ENCODE measurements around the gene RGS6. TPM values are rescaled to one million over a fixed set of nuclear protein-coding genes. Genes with fewer than 3 reads are reported as not detected.

Gene RGS6
- total RNA-seq, 2 experiments from 2014 or later: not detected

GRCh38 chr14:72347118-72347517 is 414.9 kb downstream of the RGS6 start:
- Mint-ChIP-seq H3K27ac (no peak overlapping the region), H3K36me3 (ENCODE audit: low read depth) (no peaks in the 10 kb centered on the region), H3K27me3 (peaks cover 12% of the 10 kb centered on the region), H3K4me3 (no peak overlapping the region), H3K4me1 (ENCODE audit: low read depth) (no peaks in the 10 kb centered on the region), H3K9me3 (no peaks in the 10 kb centered on the region)
- CTCF ChIA-PET: interaction anchor here (0.7 kb wide), 1 partner anchor 186 kb away, joined by 3 read pairs; no protein-coding TSS in a partner anchor
- intact Hi-C loops (cut with micrococcal nuclease): no loop called here
- DNase-seq (no peak), ATAC-seq (no peak)
- no peak for TF ChIP-seq CTCF (IDR thresholded peaks at IDR 0.05)
- POLR2A ChIA-PET: no interaction called here

- TF ChIP-seq CTCF (IDR thresholded peaks at IDR 0.05): no peak
- H3K36me3 Mint-ChIP-seq (ENCODE audit: low read depth): no peaks in the 10 kb centered on the region
- POLR2A ChIA-PET: no interaction called here
- no peaks in the 10 kb centered on the region for H3K4me1 Mint-ChIP-seq (ENCODE audit: low read depth)
- DNase-seq: no peak
- H3K9me3 Mint-ChIP-seq: no peaks in the 10 kb centered on the region
- CTCF ChIA-PET: no interaction called here
- ATAC-seq: no peak
- H3K27me3 Mint-ChIP-seq: peaks cover 16% of the 10 kb centered on the region
- no peak overlapping the region for H3K27ac Mint-ChIP-seq
- H3K4me3 Mint-ChIP-seq: no peak overlapping the region
- intact Hi-C loops (cut with micrococcal nuclease): no loop called here
Observed at GRCh38 chr14:72350215-72350614, 418.0 kb downstream of the RGS6 start.

- no peak for ATAC-seq
- ChIA-PET POLR2A (no interaction called here), CTCF (interaction anchor here (0.7 kb wide), 1 partner anchor 110 kb away, joined by 3 read pairs; no protein-coding TSS in a partner anchor)
- H3K4me3 Mint-ChIP-seq: no peak overlapping the region
- intact Hi-C loops (cut with micrococcal nuclease): no loop called here
- H3K27ac Mint-ChIP-seq: no peak overlapping the region
- TF ChIP-seq CTCF (IDR thresholded peaks at IDR 0.05): no peak
- H3K4me1 Mint-ChIP-seq (ENCODE audit: low read depth): no peaks in the 10 kb centered on the region
- no peaks in the 10 kb centered on the region for H3K9me3 Mint-ChIP-seq
- H3K36me3 Mint-ChIP-seq (ENCODE audit: low read depth): no peaks in the 10 kb centered on the region
- DNase-seq: no peak
- peaks cover 16% of the 10 kb centered on the region for H3K27me3 Mint-ChIP-seq
Observed at GRCh38 chr14:72352012-72352411, 419.8 kb downstream of the RGS6 start.

GRCh38 chr14:72366619-72367018 is 434.4 kb downstream of the RGS6 start:
- intact Hi-C loops (cut with micrococcal nuclease): no loop called here
- H3K9me3 Mint-ChIP-seq: no peaks in the 10 kb centered on the region
- H3K4me3 Mint-ChIP-seq: no peak overlapping the region
- DNase-seq (no peak), ATAC-seq (no peak)
- H3K27me3 Mint-ChIP-seq: peaks cover 1% of the 10 kb centered on the region
- ChIA-PET POLR2A (no interaction called here), CTCF (no interaction called here)
- H3K4me1 Mint-ChIP-seq (ENCODE audit: low read depth): no peaks in the 10 kb centered on the region
- TF ChIP-seq CTCF (IDR thresholded peaks at IDR 0.05): no peak
- no peaks in the 10 kb centered on the region for H3K36me3 Mint-ChIP-seq (ENCODE audit: low read depth)
- H3K27ac Mint-ChIP-seq: no peak overlapping the region

GRCh38 chr14:72369106-72369505 is 436.9 kb downstream of the RGS6 start:
- intact Hi-C loops (cut with micrococcal nuclease): no loop called here
- POLR2A ChIA-PET: no interaction called here
- ATAC-seq: no peak
- Mint-ChIP-seq H3K27me3 (peaks cover 3% of the 10 kb centered on the region), H3K4me3 (no peak overlapping the region), H3K36me3 (ENCODE audit: low read depth) (no peaks in the 10 kb centered on the region), H3K9me3 (no peaks in the 10 kb centered on the region), H3K27ac (no peak overlapping the region), H3K4me1 (ENCODE audit: low read depth) (no peaks in the 10 kb centered on the region)
- DNase-seq: no peak
- CTCF ChIA-PET: no interaction called here
- no peak for TF ChIP-seq CTCF (IDR thresholded peaks at IDR 0.05)

All from activated CD8-positive, alpha-beta T cell treated with anti-CD3 and anti-CD28 coated beads for 36 hours (primary cell).